ENCODE data around the gene TMEM43.
"Not testable (repeated sequence)": the region's sequence is repeated elsewhere in the genome, so short reads cannot be mapped to it uniquely, and the experiment has no call there.

Gene TMEM43

GRCh38 chr3:14118400-14119381 is 6.2 kb upstream of the TMEM43 start:
- H3K4me3 ChIP-seq (ENCODE audit: control insufficient read depth, low read depth, low read length): no peak overlapping the region
- no peak for TF ChIP-seq CTCF (IDR thresholded peaks at IDR 0.05; ENCODE audit: control insufficient read depth, insufficient read depth, low read depth, low read length, missing control alignments)
- no peak for DNase-seq (ENCODE audit: low read depth)

DNA sequence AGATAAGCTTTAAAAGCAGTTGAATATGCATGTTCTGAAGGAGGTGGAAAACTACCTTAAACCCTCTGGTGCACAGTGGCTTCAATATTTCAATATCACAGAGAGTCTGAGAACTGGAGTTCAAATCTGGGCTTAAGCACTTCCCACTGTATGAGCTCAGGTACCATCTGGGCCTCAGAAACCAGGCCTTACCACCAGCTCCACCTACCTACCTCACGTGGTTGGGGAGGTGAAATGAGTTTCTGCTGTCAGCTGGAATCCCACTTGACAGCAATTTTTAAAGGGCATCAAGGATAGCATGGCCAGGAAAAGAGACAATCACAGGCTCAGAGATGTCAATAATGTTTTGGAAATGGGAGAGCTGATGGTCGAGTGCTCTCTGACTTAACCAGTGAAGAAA is 5.2 kb upstream of the TMEM43 start:
- DNase-seq (ENCODE audit: low read depth): no peak
- no peak for TF ChIP-seq CTCF (IDR thresholded peaks at IDR 0.05; ENCODE audit: control insufficient read depth, insufficient read depth, low read depth, low read length, missing control alignments)
- H3K4me3 ChIP-seq (ENCODE audit: control insufficient read depth, low read depth, low read length): no peak overlapping the region

- no peak overlapping the region for H3K4me3 ChIP-seq (ENCODE audit: control insufficient read depth, low read depth, low read length)
- DNase-seq (ENCODE audit: low read depth): no peak
- TF ChIP-seq CTCF (IDR thresholded peaks at IDR 0.05; ENCODE audit: control insufficient read depth, insufficient read depth, low read depth, low read length, missing control alignments): no peak
Measured at GRCh38 chr3:14120111-14120920, 4.5 kb upstream of the TMEM43 start.

DNA sequence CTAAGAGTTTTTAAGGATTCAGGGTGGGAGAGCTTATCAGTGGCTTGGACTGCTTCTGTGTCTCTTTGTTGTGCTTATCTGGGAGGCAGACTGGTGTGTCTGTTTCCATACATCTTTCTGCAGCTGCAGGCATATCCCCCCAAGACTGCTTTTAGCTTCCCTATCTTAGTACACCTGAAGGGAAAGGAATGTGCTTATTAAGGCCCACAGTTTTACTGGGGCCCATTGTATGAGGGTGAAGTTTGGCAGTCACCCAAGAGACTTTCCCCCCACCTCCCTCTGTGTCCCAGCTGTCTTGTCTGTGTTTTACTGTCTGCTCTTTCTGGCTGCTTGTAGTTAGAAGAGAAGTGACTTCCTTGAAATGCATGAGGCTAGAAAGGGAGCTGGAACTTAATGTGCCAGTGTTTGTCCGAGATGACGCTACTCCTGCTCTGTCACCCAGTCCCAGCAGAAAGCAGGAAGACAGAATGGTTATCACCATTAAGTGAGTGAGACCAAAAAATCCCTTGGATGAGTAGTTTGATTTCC is 3.9 kb upstream of the TMEM43 start:
- not testable (repeated sequence) for DNase-seq (ENCODE audit: low read depth); H3K4me3 ChIP-seq (ENCODE audit: control insufficient read depth, low read depth, low read length)

DNA sequence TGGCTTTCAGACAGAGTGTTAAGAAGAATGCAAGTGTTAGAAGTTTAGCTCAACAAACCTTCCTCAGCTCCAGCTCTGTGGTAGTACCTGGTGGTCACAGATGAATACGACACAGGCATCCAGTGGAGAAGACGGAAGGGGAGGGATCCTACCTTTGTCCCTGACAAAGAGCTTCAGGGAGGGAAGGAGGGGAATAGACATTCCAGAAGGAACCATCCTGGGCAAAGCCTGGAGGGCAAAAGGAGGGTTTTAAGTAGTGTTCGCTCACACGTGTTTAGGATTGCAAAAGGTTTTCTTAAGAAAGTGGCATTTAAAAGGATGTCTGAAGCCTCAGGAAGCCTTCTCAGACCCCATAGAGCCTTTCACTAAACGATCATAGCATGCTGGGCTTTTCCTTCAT is 3.0 kb upstream of the TMEM43 start:
- H3K4me3 ChIP-seq (ENCODE audit: control insufficient read depth, low read depth, low read length): no peak overlapping the region
- no peak for DNase-seq (ENCODE audit: low read depth)
- TF ChIP-seq CTCF (IDR thresholded peaks at IDR 0.05; ENCODE audit: control insufficient read depth, insufficient read depth, low read depth, low read length, missing control alignments): no peak

DNA sequence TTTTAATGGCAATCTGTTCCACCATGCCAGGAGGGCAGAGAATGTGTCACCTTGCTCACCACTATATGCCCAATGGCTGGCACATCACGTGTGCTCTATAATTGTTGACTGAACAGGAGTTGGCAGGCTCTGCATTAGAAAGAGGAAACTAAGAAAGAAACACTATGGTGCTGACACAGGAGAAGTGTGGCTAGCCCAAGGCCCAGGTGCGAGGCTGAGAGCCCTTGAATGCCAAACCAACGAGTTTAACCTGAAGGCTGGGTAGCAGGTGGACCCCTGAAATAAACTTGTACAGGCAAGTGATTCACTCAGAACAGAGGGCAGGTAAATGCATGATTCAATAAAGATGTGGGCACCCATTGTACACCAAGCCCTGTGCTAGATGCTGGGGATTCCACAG is 2.6 kb upstream of the TMEM43 start:
- H3K4me3 ChIP-seq (ENCODE audit: control insufficient read depth, low read depth, low read length): no peak overlapping the region
- no peak for TF ChIP-seq CTCF (IDR thresholded peaks at IDR 0.05; ENCODE audit: control insufficient read depth, insufficient read depth, low read depth, low read length, missing control alignments)
- DNase-seq (ENCODE audit: low read depth): no peak
